WTC11 (cell line): Measurements from ENCODE around the gene LDLRAD4. TPM values are rescaled to one million over a fixed set of nuclear protein-coding genes. Genes with fewer than 3 reads are reported as not detected.

ENCODE experiments used
- ATAC-seq: fragments of 200-7000 bp; cut with Tn5 transposase; 2 replicates; pipeline ENCODE4 v1.10.0; 2021; ENCODE audit warnings: mild to moderate bottlenecking, moderate library complexity
- CTCF ChIA-PET: fragments of 300-600 bp; sonication (Branson Sonifier 250); formaldehyde crosslinking; loops from one replicate; lab custom pipeline; 2021; ENCODE audit warnings: antibody characterized with exemption; lab: Charles Lee
- POLR2A ChIA-PET: fragments of 350-600 bp; sonication (Branson Sonifier 250); formaldehyde crosslinking; loops from one replicate; lab custom pipeline; 2021; ENCODE audit warnings: antibody characterized with exemption; lab: Charles Lee
- DNase-seq: peaks from one replicate; pipeline ENCODE4 v3.0.0; 2021; ENCODE audit warnings: low spot score
- H3K27ac Mint-ChIP-seq: 2 replicates; pipeline ENCODE4 v1.8.0; 2021; ENCODE audit warnings: mixed read lengths
- H3K27me3 Mint-ChIP-seq: 2 replicates; pipeline ENCODE4 v1.8.0; 2021; ENCODE audit warnings: low read depth, mild to moderate bottlenecking, moderate library complexity, mixed read lengths
- H3K36me3 Mint-ChIP-seq: 2 replicates; pipeline ENCODE4 v1.8.0; 2021; ENCODE audit warnings: mixed read lengths
- H3K4me1 Mint-ChIP-seq: 2 replicates; pipeline ENCODE4 v1.8.0; 2022; ENCODE audit warnings: mixed read lengths
- H3K4me3 Mint-ChIP-seq: 2 replicates; pipeline ENCODE4 v1.8.0; 2021; ENCODE audit warnings: mild to moderate bottlenecking, moderate library complexity, mixed read lengths
- H3K9me3 Mint-ChIP-seq: 2 replicates; pipeline ENCODE4 v1.8.0; 2021; ENCODE audit warnings: mixed read lengths
- AFF4 ChIP-seq: sonication (generic); formaldehyde crosslinking; IDR thresholded peaks from 2 replicates; pipeline ENCODE4 v1.8.1; 2023; ENCODE audit warnings: mild to moderate bottlenecking, missing genetic modification reagents, borderline replicate concordance
- ATF2 ChIP-seq: sonication (generic); formaldehyde crosslinking; IDR thresholded peaks from 2 replicates; pipeline ENCODE4 v1.8.1; 2022; ENCODE audit warnings: low read depth, missing genetic modification reagents, borderline replicate concordance
- ATF6 ChIP-seq: sonication (generic); formaldehyde crosslinking; IDR thresholded peaks from 2 replicates; pipeline ENCODE4 v1.8.1; 2023; ENCODE audit warnings: mild to moderate bottlenecking, missing genetic modification reagents
- HMGXB4 ChIP-seq: sonication (generic); formaldehyde crosslinking; IDR thresholded peaks from 2 replicates; pipeline ENCODE4 v1.8.1; 2023; ENCODE audit warnings: mild to moderate bottlenecking, moderate library complexity, missing genetic modification reagents
- PRDM15 ChIP-seq: sonication (generic); formaldehyde crosslinking; IDR thresholded peaks from 2 replicates; pipeline ENCODE4 v1.8.0; 2022; ENCODE audit warnings: missing genetic modification reagents
- RORB ChIP-seq: fragments of 250-450 bp; sonication (Bioruptor Pico); IDR thresholded peaks from 2 replicates; pipeline ENCODE4 v1.9.0; 2021; ENCODE audit warnings: mild to moderate bottlenecking
- USF1 ChIP-seq: sonication (generic); formaldehyde crosslinking; IDR thresholded peaks from 2 replicates; pipeline ENCODE4 v1.8.0; 2022; ENCODE audit warnings: mild to moderate bottlenecking, missing genetic modification reagents
- USF2 ChIP-seq: sonication (generic); formaldehyde crosslinking; IDR thresholded peaks from 2 replicates; pipeline ENCODE4 v1.8.1; 2023; ENCODE audit warnings: mild to moderate bottlenecking, missing genetic modification reagents, moderate library complexity
- ZNF232 ChIP-seq: sonication (generic); formaldehyde crosslinking; IDR thresholded peaks from 2 replicates; pipeline ENCODE4 v1.8.0; 2022; ENCODE audit warnings: mild to moderate bottlenecking, missing genetic modification reagents
- ZNF263 ChIP-seq: sonication (generic); formaldehyde crosslinking; IDR thresholded peaks from 2 replicates; pipeline ENCODE4 v1.8.1; 2022; ENCODE audit warnings: low read depth, mild to moderate bottlenecking, moderate library complexity, missing genetic modification reagents
- ZNF532 ChIP-seq: fragments of 250-450 bp; sonication (Bioruptor Pico); IDR thresholded peaks from 2 replicates; pipeline ENCODE4 v1.9.0; 2021; ENCODE audit warnings: mild to moderate bottlenecking, borderline replicate concordance
- total RNA-seq: library from RNA; stranded (reverse); gene quantifications from 3 replicates; pipeline ENCODE4 v1.2.3, GENCODE V29; 2021

Gene LDLRAD4
- total RNA-seq, 1 experiment from 2014 or later = 6.2 TPM

GRCh38 chr18:13257361-13257980, 38.9 kb downstream of the LDLRAD4 start (continued):
- TF ChIP-seq ZNF263 = no peak
- TF ChIP-seq ATF2 (CRISPR knock-in tag) = no peak

GRCh38 chr18:13258921-13259320, 40.4 kb downstream of the LDLRAD4 start:
- ChIA-PET CTCF (no interaction called here), POLR2A (no interaction called here)
- Mint-ChIP-seq H3K9me3 (no peaks in the 10 kb centered on the region), H3K36me3 (no peaks in the 10 kb centered on the region), H3K4me3 (no peak overlapping the region), H3K27me3 (no peaks in the 10 kb centered on the region), H3K27ac (no peak overlapping the region), H3K4me1 (peaks cover 28% of the 10 kb centered on the region)
- no peak for DNase-seq
- TF ChIP-seq USF2 (CRISPR knock-in tag) = no peak
- no peak for TF ChIP-seq HMGXB4 (CRISPR knock-in tag)
- TF ChIP-seq RORB (CRISPR knock-in tag) = no peak
- TF ChIP-seq ZNF232 (CRISPR knock-in tag) = no peak
- ATAC-seq = no peak

- H3K27me3 Mint-ChIP-seq = no peaks in the 10 kb centered on the region
- TF ChIP-seq AFF4 = no peak
- TF ChIP-seq ZNF532 (CRISPR knock-in tag) = no peak
- no peak for TF ChIP-seq USF2 (CRISPR knock-in tag)
- TF ChIP-seq PRDM15 = no peak
- no peak for TF ChIP-seq USF1 (CRISPR knock-in tag)
- no peak for TF ChIP-seq ATF6 (CRISPR knock-in tag)
Measured at GRCh38 chr18:13259701-13260100, 41.1 kb downstream of the LDLRAD4 start.

More at GRCh38 chr18:13259701-13260100, 41.1 kb downstream of the LDLRAD4 start:
- Mint-ChIP-seq H3K36me3 (no peaks in the 10 kb centered on the region), H3K9me3 (no peaks in the 10 kb centered on the region), H3K4me1 (peaks cover 28% of the 10 kb centered on the region), H3K4me3 (no peak overlapping the region), H3K27ac (no peak overlapping the region)
- ATAC-seq (no peak), DNase-seq (no peak)
- ChIA-PET CTCF (no interaction called here), POLR2A (no interaction called here)
